Mesendoderm (in vitro differentiated cells): Measurements from ENCODE around the gene ZSWIM6.

Experiments
- DNase-seq: peaks from one replicate; pipeline ENCODE4 v3.0.0; 2013
- H2AK5ac ChIP-seq: 2 replicates; pipeline ENCODE4 v1.6.1; 2013; ENCODE audit warnings: low read length, inconsistent platforms
- H2BK120ac ChIP-seq: 2 replicates; pipeline ENCODE4 v1.6.1; 2013; ENCODE audit warnings: low read depth, mild to moderate bottlenecking, low read length, moderate library complexity, mixed read lengths
- H2BK15ac ChIP-seq: replicated peaks from 2 replicates; pipeline ENCODE4 v1.6.1; 2013; ENCODE audit warnings: low read depth, mild to moderate bottlenecking, moderate library complexity
- H2BK5ac ChIP-seq: 2 replicates; pipeline ENCODE4 v1.6.1; 2013; ENCODE audit warnings: low read length, inconsistent platforms
- H3K18ac ChIP-seq: 2 replicates; pipeline ENCODE4 v1.6.1; 2013; ENCODE audit warnings: mild to moderate bottlenecking, low read length, mixed read lengths
- H3K23ac ChIP-seq: one replicate; pipeline ENCODE4 v1.6.1; 2013; ENCODE audit warnings: low read length
- H3K27ac ChIP-seq: 2 replicates; pipeline ENCODE4 v1.5.1; 2013; ENCODE audit warnings: low read depth, mild to moderate bottlenecking, inconsistent platforms, low read length, moderate library complexity
- H3K27me3 ChIP-seq: 2 replicates; pipeline ENCODE4 v1.6.1; 2013; ENCODE audit warnings: low read length, control low read depth, mild to moderate bottlenecking, inconsistent platforms; ENCODE audit not compliant: insufficient read depth, poor library complexity
- H3K36me3 ChIP-seq: 2 replicates; pipeline ENCODE4 v1.6.1; 2013; ENCODE audit warnings: low read length, inconsistent platforms; ENCODE audit not compliant: control insufficient read depth, insufficient read depth
- H3K4ac ChIP-seq: one replicate; pipeline ENCODE4 v1.6.1; 2013; ENCODE audit warnings: low read depth, mild to moderate bottlenecking, low read length, moderate library complexity
- H3K4me1 ChIP-seq: 2 replicates; pipeline ENCODE4 v1.6.1; 2013; ENCODE audit warnings: low read depth, low read length, inconsistent platforms; ENCODE audit not compliant: control insufficient read depth
- H3K4me2 ChIP-seq: 2 replicates; pipeline ENCODE4 v1.6.1; 2013; ENCODE audit warnings: low read length
- H3K4me3 ChIP-seq: 2 replicates; pipeline ENCODE4 v1.5.1; 2013; ENCODE audit warnings: mild to moderate bottlenecking, low read length
- H3K56ac ChIP-seq: one replicate; pipeline ENCODE4 v1.6.1; 2013; ENCODE audit warnings: low read length
- H3K79me1 ChIP-seq: 2 replicates; pipeline ENCODE4 v1.6.1; 2013; ENCODE audit warnings: low read length, inconsistent platforms
- H3K79me2 ChIP-seq: 2 replicates; pipeline ENCODE4 v1.6.1; 2013; ENCODE audit warnings: mild to moderate bottlenecking, low read length; ENCODE audit not compliant: control insufficient read depth, insufficient read depth
- H3K9ac ChIP-seq: 2 replicates; pipeline ENCODE4 v1.6.1; 2013; ENCODE audit warnings: low read length, inconsistent platforms
- H4K5ac ChIP-seq: one replicate; pipeline ENCODE4 v1.6.1; 2013; ENCODE audit warnings: low read length
- H4K8ac ChIP-seq: one replicate; pipeline ENCODE4 v1.6.1; 2013; ENCODE audit warnings: low read depth, mild to moderate bottlenecking, control low read depth, low read length, moderate library complexity
- WGBS: extraction: QIAGEN DNeasy Blood & Tissue Kit; methylation state at CpG from one replicate; pipeline ENCODE4 v1.1.7; 2013; ENCODE audit warnings: low lambda C conversion rate, missing lambda C conversion rate; ENCODE audit not compliant: insufficient coverage; ENCODE audit errors: extremely low coverage; 5-methylcytosine and 5-hydroxymethylcytosine counted together

The ZSWIM6 gene

GRCh38 chr5:61381968-61382367, 49.9 kb downstream of the ZSWIM6 start:
- no peak for DNase-seq
- H3K4me3 ChIP-seq: no peak overlapping the region
- H3K9ac ChIP-seq: no peak overlapping the region
- no CpG with 5 or more reads among the region's 2 CpGs for WGBS
- no peak overlapping the region for H2BK15ac ChIP-seq
- no peak overlapping the region for H2AK5ac ChIP-seq
- H3K36me3 ChIP-seq: no peaks in the 10 kb centered on the region
- no peak overlapping the region for H4K5ac ChIP-seq
- H3K79me2 ChIP-seq: peaks cover 15% of the 10 kb centered on the region
- no peak overlapping the region for H2BK120ac ChIP-seq
- H3K4me1 ChIP-seq: peaks cover 2% of the 10 kb centered on the region
- H3K79me1 ChIP-seq: peaks cover 10% of the 10 kb centered on the region
- no peak overlapping the region for H3K56ac ChIP-seq
- no peak overlapping the region for H2BK5ac ChIP-seq
- H4K8ac ChIP-seq: no peak overlapping the region
- no peak overlapping the region for H3K18ac ChIP-seq
- H3K4me2 ChIP-seq: no peak overlapping the region
- no peak overlapping the region for H3K27ac ChIP-seq
- no peak overlapping the region for H3K4ac ChIP-seq
- no peaks in the 10 kb centered on the region for H3K27me3 ChIP-seq
- H3K23ac ChIP-seq: no peak overlapping the region

GRCh38 chr5:61385627-61386026, 53.6 kb downstream of the ZSWIM6 start:
- Histone ChIP-seq H2BK5ac (no peak overlapping the region), H3K18ac (no peak overlapping the region), H3K79me2 (peaks cover 20% of the 10 kb centered on the region), H2BK120ac (no peak overlapping the region), H3K23ac (no peak overlapping the region), H3K56ac (no peak overlapping the region), H3K79me1 (peaks cover 14% of the 10 kb centered on the region), H4K8ac (no peak overlapping the region), H3K36me3 (no peaks in the 10 kb centered on the region), H3K4ac (no peak overlapping the region), H3K27me3 (no peaks in the 10 kb centered on the region), H3K27ac (no peak overlapping the region), H4K5ac (no peak overlapping the region), H2BK15ac (no peak overlapping the region), H2AK5ac (no peak overlapping the region), H3K4me3 (no peak overlapping the region), H3K9ac (no peak overlapping the region), H3K4me1 (no peaks in the 10 kb centered on the region), H3K4me2 (no peak overlapping the region)
- no CpG with 5 or more reads among the region's 3 CpGs for WGBS
- DNase-seq: no peak

- no peak overlapping the region for H4K8ac ChIP-seq
- no peak overlapping the region for H3K18ac ChIP-seq
- H3K4ac ChIP-seq: no peak overlapping the region
- no peak overlapping the region for H3K56ac ChIP-seq
- H3K27ac ChIP-seq: no peak overlapping the region
- H2BK120ac ChIP-seq: no peak overlapping the region
- no peak for DNase-seq
- H3K4me1 ChIP-seq: no peaks in the 10 kb centered on the region
- H3K23ac ChIP-seq: no peak overlapping the region
- no peak overlapping the region for H3K9ac ChIP-seq
- no peak overlapping the region for H2AK5ac ChIP-seq
- peaks cover 21% of the 10 kb centered on the region for H3K79me2 ChIP-seq
- H4K5ac ChIP-seq: no peak overlapping the region
- no peak overlapping the region for H3K4me3 ChIP-seq
- H3K36me3 ChIP-seq: no peaks in the 10 kb centered on the region
- no peak overlapping the region for H2BK5ac ChIP-seq
- WGBS: no CpG with 5 or more reads among the region's 2 CpGs
- H2BK15ac ChIP-seq: no peak overlapping the region
- no peak overlapping the region for H3K4me2 ChIP-seq
- H3K79me1 ChIP-seq: peaks cover 18% of the 10 kb centered on the region
- no peaks in the 10 kb centered on the region for H3K27me3 ChIP-seq
These were observed 54.2 kb downstream of the ZSWIM6 start for GRCh38 chr5:61386045-61386800.

GRCh38 chr5:61389609-61390008, 57.6 kb downstream of the ZSWIM6 start:
- peaks cover 25% of the 10 kb centered on the region for H3K79me1 ChIP-seq
- H3K27ac ChIP-seq: no peak overlapping the region
- H3K23ac ChIP-seq: no peak overlapping the region
- no peak for DNase-seq
- H3K27me3 ChIP-seq: no peaks in the 10 kb centered on the region
- H3K4me1 ChIP-seq: no peaks in the 10 kb centered on the region
- H2BK120ac ChIP-seq: no peak overlapping the region
- no peak overlapping the region for H4K5ac ChIP-seq
- H3K9ac ChIP-seq: no peak overlapping the region
- H3K18ac ChIP-seq: no peak overlapping the region
- no peak overlapping the region for H2AK5ac ChIP-seq
- no peak overlapping the region for H3K4me3 ChIP-seq
- no peaks in the 10 kb centered on the region for H3K36me3 ChIP-seq
- H3K4me2 ChIP-seq: no peak overlapping the region
- H3K56ac ChIP-seq: no peak overlapping the region
- H2BK15ac ChIP-seq: no peak overlapping the region
- peaks cover 29% of the 10 kb centered on the region for H3K79me2 ChIP-seq
- no CpG with 5 or more reads among the region's 3 CpGs for WGBS
- H2BK5ac ChIP-seq: no peak overlapping the region
- no peak overlapping the region for H3K4ac ChIP-seq
- H4K8ac ChIP-seq: no peak overlapping the region

GRCh38 chr5:61394078-61394704, 62.1 kb downstream of the ZSWIM6 start:
- Histone ChIP-seq H3K27ac (no peak overlapping the region), H3K27me3 (no peaks in the 10 kb centered on the region), H3K4me3 (no peak overlapping the region), H3K23ac (no peak overlapping the region), H3K4ac (no peak overlapping the region), H2BK120ac (no peak overlapping the region), H3K79me1 (peaks cover 27% of the 10 kb centered on the region), H2AK5ac (no peak overlapping the region), H3K9ac (no peak overlapping the region), H4K5ac (no peak overlapping the region), H3K36me3 (no peaks in the 10 kb centered on the region), H3K56ac (no peak overlapping the region), H4K8ac (no peak overlapping the region), H2BK5ac (no peak overlapping the region), H3K4me1 (no peaks in the 10 kb centered on the region), H3K18ac (no peak overlapping the region), H3K79me2 (peaks cover 36% of the 10 kb centered on the region), H3K4me2 (no peak overlapping the region), H2BK15ac (no peak overlapping the region)
- WGBS: no CpG with 5 or more reads among the region's 1 CpG
- DNase-seq: no peak
